ENCODE measurements around the gene LRRC32. TPM values are rescaled to one million over a fixed set of nuclear protein-coding genes. Genes with fewer than 3 reads are reported as not detected.

The LRRC32 gene
- total RNA-seq, 4 donors from 2014 or later, result 14.5 to 35.5 (median 23.4) TPM

- Histone ChIP-seq H3K36me3 (no peaks in the 10 kb centered on the region), H3K9me3 (no peaks in the 10 kb centered on the region), H3K4me1 (peaks cover 0 to 14% of the 10 kb centered on the region in 2 donors), H3K27me3 (no peaks in the 10 kb centered on the region), H3K27ac (peak overlapping the region; percentile 7 to 79 (median 74)), H3K4me3 (no peak overlapping the region)
- DNase-seq, result peak; percentile 43 to 52
- intact Hi-C loops (cut with DNase I; ENCODE audit: low total_unique reads), result no loop called here
- TF ChIP-seq POLR2A (IDR thresholded peaks at IDR 0.05), result no peak
- ATAC-seq, result peak; percentile 54 to 60
- in situ Hi-C loops (cut with MboI; ENCODE audit: low sequenced_read_pairs in 4 of 4), result no loop called here
Observed at GRCh38 chr11:76637491-76638269, 32.9 kb downstream of the LRRC32 start.

GRCh38 chr11:76636826-76637460 lies 33.6 kb downstream of the LRRC32 start:
- Histone ChIP-seq H3K27ac (peak overlapping the region; percentile 7 to 79 (median 74)), H3K4me3 (no peak overlapping the region), H3K4me1 (peaks cover 0 to 14% of the 10 kb centered on the region in 2 donors), H3K9me3 (no peaks in the 10 kb centered on the region), H3K36me3 (no peaks in the 10 kb centered on the region), H3K27me3 (no peaks in the 10 kb centered on the region)
- TF ChIP-seq CTCF (IDR thresholded peaks at IDR 0.05 in 4 of 5, conservative IDR thresholded peaks at IDR 0.05 in 1 of 5), result no peak
- TF ChIP-seq POLR2A (IDR thresholded peaks at IDR 0.05), result no peak
- in situ Hi-C loops (cut with MboI; ENCODE audit: low sequenced_read_pairs in 4 of 4), result no loop called here
- intact Hi-C loops (cut with DNase I; ENCODE audit: low total_unique reads), result no loop called here
- ATAC-seq (no peak), DNase-seq (no peak)

- no peak overlapping the region for H3K4me3 ChIP-seq
- no peaks in the 10 kb centered on the region for H3K27me3 ChIP-seq
- no peak for TF ChIP-seq CTCF (IDR thresholded peaks at IDR 0.05 in 4 of 5, conservative IDR thresholded peaks at IDR 0.05 in 1 of 5)
- no peak for TF ChIP-seq POLR2A (IDR thresholded peaks at IDR 0.05)
- H3K36me3 ChIP-seq, result no peaks in the 10 kb centered on the region
- ATAC-seq (no peak), DNase-seq (no peak)
- no peaks in the 10 kb centered on the region for H3K9me3 ChIP-seq
- peak overlapping the region in 3 of 4 donors; percentile 74 to 79 (median 74) for H3K27ac ChIP-seq
- intact Hi-C loops (cut with DNase I; ENCODE audit: low total_unique reads), result no loop called here
- in situ Hi-C loops (cut with MboI; ENCODE audit: low sequenced_read_pairs in 4 of 4), result no loop called here
- peaks cover 0 to 19% of the 10 kb centered on the region in 2 donors for H3K4me1 ChIP-seq
Observed at GRCh38 chr11:76635991-76636738, 34.4 kb downstream of the LRRC32 start.

GRCh38 chr11:76634886-76635285 lies 35.7 kb downstream of the LRRC32 start:
- intact Hi-C loops (cut with DNase I; ENCODE audit: low total_unique reads) (no loop called here), in situ Hi-C loops (cut with MboI; ENCODE audit: low sequenced_read_pairs in 4 of 4) (no loop called here)
- Histone ChIP-seq H3K9me3 (no peaks in the 10 kb centered on the region), H3K4me3 (no peak overlapping the region), H3K27ac (peak overlapping the region in 3 of 4 donors; percentile 74 to 79 (median 74)), H3K36me3 (no peaks in the 10 kb centered on the region), H3K27me3 (no peaks in the 10 kb centered on the region), H3K4me1 (peaks cover 0 to 28% of the 10 kb centered on the region in 2 donors)
- TF ChIP-seq CTCF (IDR thresholded peaks at IDR 0.05 in 4 of 5, conservative IDR thresholded peaks at IDR 0.05 in 1 of 5) (no peak), POLR2A (IDR thresholded peaks at IDR 0.05) (no peak)
- DNase-seq, result no peak
- ATAC-seq, result no peak

- no peak for DNase-seq
- intact Hi-C loops (cut with DNase I; ENCODE audit: low total_unique reads), result no loop called here
- no peak for TF ChIP-seq CTCF (IDR thresholded peaks at IDR 0.05 in 4 of 5, conservative IDR thresholded peaks at IDR 0.05 in 1 of 5)
- no peak for TF ChIP-seq POLR2A (IDR thresholded peaks at IDR 0.05)
- no peak for ATAC-seq
- H3K9me3 ChIP-seq, result no peaks in the 10 kb centered on the region
- H3K27ac ChIP-seq, result peak overlapping the region in 2 of 4 donors; percentile 81 to 82
- no peaks in the 10 kb centered on the region for H3K27me3 ChIP-seq
- no peak overlapping the region for H3K4me3 ChIP-seq
- no peaks in the 10 kb centered on the region for H3K36me3 ChIP-seq
- in situ Hi-C loops (cut with MboI; ENCODE audit: low sequenced_read_pairs in 4 of 4), result no loop called here
- H3K4me1 ChIP-seq, result peaks cover 0 to 38% of the 10 kb centered on the region in 2 donors
Observed at GRCh38 chr11:76632492-76632891, 38.1 kb downstream of the LRRC32 start.
